K562 (cell line): ENCODE results near the gene EFR3B. TPM values are rescaled to one million over a fixed set of nuclear protein-coding genes. Genes with fewer than 3 reads are reported as not detected.
A peak's percentile ranks its signal among the peaks of the same experiment; 100 is the strongest.

ENCODE experiments used
- ATAC-seq: fragments of 200-7000 bp; cut with Tn5 transposase; 3 replicates; pipeline ENCODE4 v1.9.1; 2020; ENCODE audit warnings: moderate library complexity
- BruUV-seq: library from RNA; stranded (reverse); fragments of 400-500 nt; replicated peaks from 2 replicates; lab custom pipeline; 2021; lab: Mats Ljungman, UMichigan
- CTCF ChIA-PET: fragments of 300-600 bp; formaldehyde crosslinking; extraction: SDS; loops from one replicate; lab custom pipeline; 2021; ENCODE audit warnings: low intra/inter-chr PET ratio; lab: Yijun Ruan, JAX
- POLR2A ChIA-PET: fragments of 300-600, 350-650 bp; sonication (Branson Sonifier 250); formaldehyde crosslinking; extraction: SDS; loops from one replicate; lab custom pipeline; 2021; ENCODE audit warnings: antibody characterized with exemption, inconsistent platforms; lab: Yijun Ruan, JAX
- DNase-seq, 4 experiments: peaks; one replicate each; pipeline versions ENCODE4 v3.0.0 to v3.0.0-alpha.2; 2011 to 2018; ENCODE audit warnings: low spot score in 3 of 4, mixed read lengths in 3 of 4; ENCODE audit errors: extremely low read depth in 1 of 4
- FAIRE-seq: peaks from 2 replicates; lab custom pipeline; 2011; peaks lifted over from hg19 to GRCh38; lab: Jason Lieb, UNC
- H2AFZ ChIP-seq: 2 replicates; pipeline ENCODE4 v1.6.0; 2011; ENCODE audit warnings: low read depth, low read length, control low read depth, inconsistent platforms
- H3K27ac ChIP-seq: fragments of 200-600 bp; 3 replicates; pipeline ENCODE4 v1.8.0; 2011; ENCODE audit warnings: low read depth, mild to moderate bottlenecking, control low read depth, inconsistent platforms, low read length, moderate library complexity, mixed read lengths; ENCODE audit errors: extremely low read depth
- H3K27me3 ChIP-seq, 2 experiments: fragments of 300-600 bp in 1 of 2; 2 replicates in 1 of 2; 3 replicates in 1 of 2; pipeline versions ENCODE4 v1.6.0 to v1.8.0; 2011; ENCODE audit warnings: inconsistent platforms in 2 of 2, low read length in 2 of 2, mild to moderate bottlenecking in 1 of 2, mixed read lengths in 1 of 2, moderate library complexity in 1 of 2; ENCODE audit not compliant: control insufficient read depth in 2 of 2, insufficient read depth in 2 of 2
- H3K36me3 ChIP-seq: fragments of 300-600 bp; 3 replicates; pipeline ENCODE4 v1.8.0; 2011; ENCODE audit warnings: mild to moderate bottlenecking, low read length, inconsistent platforms; ENCODE audit not compliant: control insufficient read depth, insufficient read depth
- H3K4me1 ChIP-seq, 2 experiments: fragments of 200-600 bp in 1 of 2; replicated peaks in 1 of 2; 2 replicates in 1 of 2; 3 replicates in 1 of 2; pipeline versions ENCODE4 v1.5.1 to v1.8.0; 2011; ENCODE audit warnings: inconsistent platforms in 2 of 2, low read length in 2 of 2, mild to moderate bottlenecking in 1 of 2, mixed read lengths in 1 of 2, moderate library complexity in 1 of 2; ENCODE audit not compliant: control insufficient read depth in 2 of 2, insufficient read depth in 2 of 2
- H3K4me2 ChIP-seq: 2 replicates; pipeline ENCODE4 v1.6.1; 2011; ENCODE audit warnings: low read length, control low read depth, inconsistent platforms, mixed read lengths; ENCODE audit not compliant: insufficient read depth
- H3K4me3 ChIP-seq: fragments of 200-600 bp; sonication (generic), shearing (Covaris generic); 2 replicates; pipeline ENCODE4 v1.5.1; 2016; ENCODE audit warnings: control low read depth, inconsistent platforms
- H3K79me2 ChIP-seq: fragments of 200-600 bp; 3 replicates; pipeline ENCODE4 v1.8.0; 2011; ENCODE audit warnings: low read length, inconsistent platforms; ENCODE audit not compliant: control insufficient read depth, insufficient read depth
- H3K9ac ChIP-seq, 2 experiments: 2 replicates each; pipeline versions ENCODE4 v1.6.0 to v1.6.1; 2011; ENCODE audit warnings: low read depth in 2 of 2, low read length in 2 of 2, control low read depth in 1 of 2, inconsistent platforms in 1 of 2, mild to moderate bottlenecking in 1 of 2, mixed read lengths in 1 of 2; ENCODE audit not compliant: insufficient read depth in 1 of 2
- H3K9me1 ChIP-seq: one replicate; pipeline ENCODE4 v1.6.0; 2011; ENCODE audit warnings: inconsistent platforms, mild to moderate bottlenecking, low read length, moderate library complexity; ENCODE audit not compliant: control insufficient read depth, insufficient read depth
- H3K9me3 ChIP-seq: replicated peaks from 2 replicates; pipeline ENCODE4 v1.5.1; 2011; ENCODE audit warnings: low read depth, low read length, inconsistent platforms; ENCODE audit not compliant: control insufficient read depth, insufficient read depth
- H4K20me1 ChIP-seq: replicated peaks from 2 replicates; pipeline ENCODE4 v1.6.1; 2011; ENCODE audit warnings: low read length, inconsistent platforms, mixed read lengths; ENCODE audit not compliant: control insufficient read depth, insufficient read depth
- BCL6 ChIP-seq: fragments of 250-450 bp; sonication (Bioruptor Pico); IDR thresholded peaks from 2 replicates; pipeline ENCODE4 v1.4.0; 2020
- EHMT2 ChIP-seq: fragments of 450-650 bp; IDR thresholded peaks from 2 replicates; pipeline ENCODE4 v1.6.1; 2018; ENCODE audit warnings: antibody characterized with exemption
- HDAC2 ChIP-seq: fragments of 450-650 bp; IDR thresholded peaks from 2 replicates; pipeline ENCODE4 v1.6.1; 2016; ENCODE audit warnings: mild to moderate bottlenecking
- RBM25 ChIP-seq: fragments of 200-400 bp; formaldehyde crosslinking; IDR thresholded peaks from 2 replicates; pipeline ENCODE4 v1.6.1; 2018; ENCODE audit warnings: low read length, low read depth, moderate library complexity; ENCODE audit not compliant: severe bottlenecking
- WGBS: fragments of 100-300 bp; shearing (Covaris generic); methylation state at CpG from one replicate; pipeline ENCODE4 v1.1.6; 2016; ENCODE audit warnings: low coverage, mixed read lengths; ENCODE audit not compliant: insufficient coverage; ENCODE audit errors: missing lambda C conversion rate; 5-methylcytosine and 5-hydroxymethylcytosine counted together
- in situ Hi-C: fragments of 300-500 bp; cut with MboI; formaldehyde crosslinking; loops from 4 replicates; pipeline ENCODE4 v1.15.0; 2018; ENCODE audit warnings: inconsistent platforms, mixed read lengths
- intact Hi-C: fragments of 100-400 bp; cut with micrococcal nuclease; formaldehyde crosslinking; loops from 2 replicates; pipeline ENCODE4 v1.14.2; 2022
- polyA plus RNA-seq, 8 experiments: library from polyadenylated mRNA; depleted of rRNA in 4 of 8; stranded (reverse) in 5 of 8; unstranded in 3 of 8; fragments of >200 nt; fragmentation: Nextera tagmentation in 2 of 8; fragmentation: Illumina TruSeq in 1 of 8; extraction: Ambion mirVana in 2 of 8; extraction: Trizol in 1 of 8; gene quantifications; 2 replicates each; pipeline versions ENCODE4 v1.2.1 to v1.2.3, GENCODE V29; 2011 to 2014; ENCODE audit warnings: inconsistent platforms in 1 of 8, missing spikeins in 1 of 8
- total RNA-seq, 7 experiments: library from RNA; depleted of rRNA in 6 of 7; stranded (reverse); fragments of >200 nt in 6 of 7; fragmentation: Illumina TruSeq in 2 of 7; extraction: Trizol in 2 of 7; gene quantifications; 2 replicates each; pipeline versions ENCODE4 v1.2.1 to v1.2.3, GENCODE V29; 2011 to 2021; ENCODE audit warnings: low replicate concordance in 1 of 7
- TF ChIP-seq, protein P1 (sequence below), 2 experiments: fragments of 450-650 bp; formaldehyde crosslinking in 1 of 2; IDR thresholded peaks; 2 replicates each; pipeline versions ENCODE4 v1.4.0 to v1.6.1; 2014 to 2020; ENCODE audit warnings: mild to moderate bottlenecking in 2 of 2, borderline replicate concordance in 1 of 2, low read depth in 1 of 2

Gene EFR3B
- total and polyA plus RNA-seq, 9 of the 15 experiments (the other 6 are each of a cell fraction or from before 2014, with no cell fraction given), result not detected

DNA sequence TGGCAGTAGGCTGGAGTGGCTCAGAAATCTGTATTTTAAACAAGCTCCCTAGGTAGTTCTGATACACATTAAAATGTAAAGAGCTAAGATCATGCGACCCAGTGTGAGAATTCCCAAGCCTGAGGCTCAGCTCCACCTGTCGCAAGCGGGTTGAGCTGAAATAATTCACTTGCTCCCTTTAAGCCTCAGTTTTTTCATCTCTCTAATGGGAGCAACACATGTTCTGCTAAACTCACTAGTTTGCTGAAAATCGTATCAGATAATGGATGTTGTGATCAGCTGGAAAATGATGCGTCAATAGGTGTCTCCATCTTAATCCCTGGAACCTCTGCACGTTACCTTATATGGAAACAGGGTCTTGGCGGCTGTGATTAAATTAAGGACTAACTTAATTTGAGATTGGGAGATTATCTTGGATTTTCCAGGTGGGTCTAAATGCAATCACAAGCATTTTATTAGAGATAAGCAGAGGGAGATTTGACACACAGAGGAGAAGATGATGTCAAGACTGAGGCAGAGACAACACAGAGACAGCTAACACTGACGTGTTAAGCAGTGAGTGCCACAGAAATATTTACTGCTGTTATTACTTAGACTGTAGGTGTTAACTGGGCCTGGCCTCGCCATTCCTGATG is 73.5 kb downstream of the EFR3B start:
- Histone ChIP-seq H3K27me3 (peaks cover 45 to 79% of the 10 kb centered on the region in 2 experiments), H3K9me1 (peaks cover 3% of the 10 kb centered on the region), H3K4me2 (no peak overlapping the region), H3K36me3 (no peaks in the 10 kb centered on the region), H4K20me1 (peaks cover 8% of the 10 kb centered on the region; the same call in 1 of the 2 replicates), H3K27ac (no peak overlapping the region), H3K4me1 (no peaks in the 10 kb centered on the region), H3K9me3 (no peaks in the 10 kb centered on the region)
- CTCF ChIA-PET, result no interaction called here
- intact Hi-C loops, result no loop called here
- WGBS, result 5% methylated on average over 9 of the region's 9 CpGs
- no TSS peak for BruUV-seq
- FAIRE-seq (no peak), ATAC-seq (no peak)
- TF ChIP-seq BCL6 (CRISPR knock-in tag) (no peak), RBM25 (peak; percentile 57)
- TF ChIP-seq, all 486 proteins: peak for 1
- no peaks in the 10 kb centered on the region for H3K79me2 ChIP-seq
- no peak overlapping the region for H3K4me3 ChIP-seq
- in situ Hi-C loops, result no loop called here
- no peak overlapping the region for H2AFZ ChIP-seq
- POLR2A ChIA-PET, result interaction anchor here (0.6 to 2.3 kb wide), 3 partner anchors 10 to 131 kb away, joined by 3 to 8 read pairs (median 4); no protein-coding TSS in a partner anchor
- no peak for DNase-seq
- H3K9ac ChIP-seq, result no peak overlapping the region

DNA sequence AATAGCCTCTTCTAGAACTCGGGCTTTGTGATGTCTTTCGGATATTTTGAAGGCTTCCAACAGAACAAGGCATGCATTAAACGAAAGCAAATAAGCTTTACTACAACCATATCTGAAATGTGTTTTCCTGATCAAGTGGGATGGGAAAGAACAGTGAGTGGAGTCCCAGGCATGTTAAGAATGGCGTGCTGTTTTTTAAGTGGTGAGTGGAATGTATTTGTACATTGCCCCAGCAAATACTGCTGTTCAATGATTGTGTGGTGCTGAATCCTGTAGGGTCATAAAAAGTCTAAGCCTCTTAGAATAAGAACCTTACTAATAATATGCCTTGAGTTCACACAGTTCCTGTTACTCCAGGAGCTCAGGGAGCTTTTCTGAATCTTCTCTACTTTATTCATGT is 74.0 kb downstream of the EFR3B start:
- ATAC-seq (no peak), FAIRE-seq (peak; percentile 23), DNase-seq (no peak)
- no peak overlapping the region for H3K27ac ChIP-seq
- H4K20me1 ChIP-seq, result peaks cover 8% of the 10 kb centered on the region; the same call in 1 of the 2 replicates
- no peaks in the 10 kb centered on the region for H3K79me2 ChIP-seq
- no peak overlapping the region for H3K4me2 ChIP-seq
- no peak overlapping the region for H3K4me3 ChIP-seq
- no peak overlapping the region for H3K9ac ChIP-seq
- H3K36me3 ChIP-seq, result no peaks in the 10 kb centered on the region
- ChIA-PET CTCF (no interaction called here), POLR2A (interaction anchor here (0.6 to 2.3 kb wide), 4 partner anchors 11 to 412 kb away, joined by 3 to 8 read pairs (median 4); no protein-coding TSS in a partner anchor)
- intact Hi-C loops, result no loop called here
- in situ Hi-C loops, result no loop called here
- BruUV-seq, result no TSS peak
- H3K9me3 ChIP-seq, result no peaks in the 10 kb centered on the region
- peaks cover 3% of the 10 kb centered on the region for H3K9me1 ChIP-seq
- TF ChIP-seq HDAC2 (no peak), EHMT2 (peak; percentile 46; the same call in 1 of the 2 replicates)
- TF ChIP-seq, protein P1, sequence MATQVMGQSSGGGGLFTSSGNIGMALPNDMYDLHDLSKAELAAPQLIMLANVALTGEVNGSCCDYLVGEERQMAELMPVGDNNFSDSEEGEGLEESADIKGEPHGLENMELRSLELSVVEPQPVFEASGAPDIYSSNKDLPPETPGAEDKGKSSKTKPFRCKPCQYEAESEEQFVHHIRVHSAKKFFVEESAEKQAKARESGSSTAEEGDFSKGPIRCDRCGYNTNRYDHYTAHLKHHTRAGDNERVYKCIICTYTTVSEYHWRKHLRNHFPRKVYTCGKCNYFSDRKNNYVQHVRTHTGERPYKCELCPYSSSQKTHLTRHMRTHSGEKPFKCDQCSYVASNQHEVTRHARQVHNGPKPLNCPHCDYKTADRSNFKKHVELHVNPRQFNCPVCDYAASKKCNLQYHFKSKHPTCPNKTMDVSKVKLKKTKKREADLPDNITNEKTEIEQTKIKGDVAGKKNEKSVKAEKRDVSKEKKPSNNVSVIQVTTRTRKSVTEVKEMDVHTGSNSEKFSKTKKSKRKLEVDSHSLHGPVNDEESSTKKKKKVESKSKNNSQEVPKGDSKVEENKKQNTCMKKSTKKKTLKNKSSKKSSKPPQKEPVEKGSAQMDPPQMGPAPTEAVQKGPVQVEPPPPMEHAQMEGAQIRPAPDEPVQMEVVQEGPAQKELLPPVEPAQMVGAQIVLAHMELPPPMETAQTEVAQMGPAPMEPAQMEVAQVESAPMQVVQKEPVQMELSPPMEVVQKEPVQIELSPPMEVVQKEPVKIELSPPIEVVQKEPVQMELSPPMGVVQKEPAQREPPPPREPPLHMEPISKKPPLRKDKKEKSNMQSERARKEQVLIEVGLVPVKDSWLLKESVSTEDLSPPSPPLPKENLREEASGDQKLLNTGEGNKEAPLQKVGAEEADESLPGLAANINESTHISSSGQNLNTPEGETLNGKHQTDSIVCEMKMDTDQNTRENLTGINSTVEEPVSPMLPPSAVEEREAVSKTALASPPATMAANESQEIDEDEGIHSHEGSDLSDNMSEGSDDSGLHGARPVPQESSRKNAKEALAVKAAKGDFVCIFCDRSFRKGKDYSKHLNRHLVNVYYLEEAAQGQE (IDR thresholded peaks at IDR 0.05; ENCODE audit: borderline replicate concordance), result peak; percentile 76
- TF ChIP-seq, protein P1 (CRISPR knock-in tag; IDR thresholded peaks at IDR 0.05; ENCODE audit: low read depth), result no peak
- TF ChIP-seq, all 486 proteins: peak for 2
- Histone ChIP-seq H2AFZ (no peak overlapping the region), H3K27me3 (peaks cover 47 to 79% of the 10 kb centered on the region in 2 experiments), H3K4me1 (no peaks in the 10 kb centered on the region)
- WGBS, result 0% methylated on average over 4 of the region's 4 CpGs
